PFSK-1 (cell line): ENCODE measurements around the gene NDFIP1.

ENCODE experiments used
- FOXP2 ChIP-seq: optimal IDR thresholded peaks from 2 replicates; pipeline ENCODE3; 2011; ENCODE audit warnings: borderline replicate concordance, control low read depth, inconsistent platforms; ENCODE audit not compliant: insufficient read depth; ENCODE audit errors: extremely low read length, extremely low read depth
- POLR2AphosphoS5 ChIP-seq: IDR thresholded peaks from 2 replicates; pipeline ENCODE4 v1.6.1; 2012; ENCODE audit warnings: low read depth, mild to moderate bottlenecking, control low read depth, low read length, moderate library complexity
- SIN3A ChIP-seq: IDR thresholded peaks from 2 replicates; pipeline ENCODE4 v1.6.1; 2012; ENCODE audit warnings: mild to moderate bottlenecking, low read length, moderate library complexity, borderline replicate concordance; ENCODE audit not compliant: insufficient read depth
- TAF1 ChIP-seq: IDR thresholded peaks from 2 replicates; pipeline ENCODE4 v1.6.1; 2012; ENCODE audit warnings: low read length, control low read depth, borderline replicate concordance; ENCODE audit not compliant: insufficient read depth
- TF ChIP-seq, protein P1 (sequence below), 2 experiments: IDR thresholded peaks; 2 replicates each; pipeline versions ENCODE4 v1.6.1 to v1.8.0; 2011 to 2012; ENCODE audit warnings: low read depth in 2 of 2, low read length in 2 of 2, control low read depth in 1 of 2, inconsistent platforms in 1 of 2, mild to moderate bottlenecking in 1 of 2, moderate library complexity in 1 of 2; ENCODE audit not compliant: insufficient read depth in 1 of 2

The NDFIP1 gene

DNA sequence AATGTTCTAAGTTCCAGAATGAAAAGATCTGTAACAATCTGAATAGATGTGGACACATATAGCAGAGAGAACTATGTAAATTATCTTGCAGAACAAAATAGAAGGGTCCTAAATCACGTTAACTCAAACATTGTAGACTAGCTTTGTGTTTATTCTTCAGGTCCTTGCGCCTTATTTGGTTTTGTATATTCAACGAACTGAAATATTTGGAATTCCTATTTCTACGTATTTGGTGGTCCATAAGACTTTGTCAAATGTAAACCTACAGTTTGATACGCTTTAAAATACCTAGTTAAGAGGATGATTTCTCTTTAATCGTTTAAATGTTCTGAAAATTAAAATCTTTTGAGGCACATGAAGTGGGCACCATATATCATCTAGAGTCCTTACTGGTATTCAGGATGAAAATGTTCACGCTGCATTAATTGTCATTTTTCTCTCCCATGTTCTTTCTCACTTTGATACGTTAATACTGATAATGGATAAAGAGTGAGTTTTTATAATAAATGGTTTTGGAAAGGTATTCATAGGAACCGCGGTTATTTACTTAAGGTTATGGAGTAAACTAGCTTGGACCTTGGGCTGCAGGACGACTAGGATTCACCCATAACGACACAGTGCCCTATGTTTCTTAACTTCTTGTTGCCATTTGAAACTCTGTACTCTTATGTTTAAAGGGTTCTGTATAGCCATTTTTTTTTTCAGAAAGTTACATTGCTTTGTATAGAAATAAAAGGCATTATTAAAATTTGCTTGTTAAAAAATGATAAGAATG is 45.3 kb downstream of the NDFIP1 start:
- TF ChIP-seq FOXP2 = no peak
- no peak for TF ChIP-seq TAF1
- TF ChIP-seq SIN3A = no peak
- TF ChIP-seq, protein P1, sequence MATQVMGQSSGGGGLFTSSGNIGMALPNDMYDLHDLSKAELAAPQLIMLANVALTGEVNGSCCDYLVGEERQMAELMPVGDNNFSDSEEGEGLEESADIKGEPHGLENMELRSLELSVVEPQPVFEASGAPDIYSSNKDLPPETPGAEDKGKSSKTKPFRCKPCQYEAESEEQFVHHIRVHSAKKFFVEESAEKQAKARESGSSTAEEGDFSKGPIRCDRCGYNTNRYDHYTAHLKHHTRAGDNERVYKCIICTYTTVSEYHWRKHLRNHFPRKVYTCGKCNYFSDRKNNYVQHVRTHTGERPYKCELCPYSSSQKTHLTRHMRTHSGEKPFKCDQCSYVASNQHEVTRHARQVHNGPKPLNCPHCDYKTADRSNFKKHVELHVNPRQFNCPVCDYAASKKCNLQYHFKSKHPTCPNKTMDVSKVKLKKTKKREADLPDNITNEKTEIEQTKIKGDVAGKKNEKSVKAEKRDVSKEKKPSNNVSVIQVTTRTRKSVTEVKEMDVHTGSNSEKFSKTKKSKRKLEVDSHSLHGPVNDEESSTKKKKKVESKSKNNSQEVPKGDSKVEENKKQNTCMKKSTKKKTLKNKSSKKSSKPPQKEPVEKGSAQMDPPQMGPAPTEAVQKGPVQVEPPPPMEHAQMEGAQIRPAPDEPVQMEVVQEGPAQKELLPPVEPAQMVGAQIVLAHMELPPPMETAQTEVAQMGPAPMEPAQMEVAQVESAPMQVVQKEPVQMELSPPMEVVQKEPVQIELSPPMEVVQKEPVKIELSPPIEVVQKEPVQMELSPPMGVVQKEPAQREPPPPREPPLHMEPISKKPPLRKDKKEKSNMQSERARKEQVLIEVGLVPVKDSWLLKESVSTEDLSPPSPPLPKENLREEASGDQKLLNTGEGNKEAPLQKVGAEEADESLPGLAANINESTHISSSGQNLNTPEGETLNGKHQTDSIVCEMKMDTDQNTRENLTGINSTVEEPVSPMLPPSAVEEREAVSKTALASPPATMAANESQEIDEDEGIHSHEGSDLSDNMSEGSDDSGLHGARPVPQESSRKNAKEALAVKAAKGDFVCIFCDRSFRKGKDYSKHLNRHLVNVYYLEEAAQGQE (IDR thresholded peaks at IDR 0.05; ENCODE audit: insufficient read depth in 1 of 2, low read depth in 2 of 2, low read length in 2 of 2) = no peak
- TF ChIP-seq POLR2AphosphoS5 = no peak

DNA sequence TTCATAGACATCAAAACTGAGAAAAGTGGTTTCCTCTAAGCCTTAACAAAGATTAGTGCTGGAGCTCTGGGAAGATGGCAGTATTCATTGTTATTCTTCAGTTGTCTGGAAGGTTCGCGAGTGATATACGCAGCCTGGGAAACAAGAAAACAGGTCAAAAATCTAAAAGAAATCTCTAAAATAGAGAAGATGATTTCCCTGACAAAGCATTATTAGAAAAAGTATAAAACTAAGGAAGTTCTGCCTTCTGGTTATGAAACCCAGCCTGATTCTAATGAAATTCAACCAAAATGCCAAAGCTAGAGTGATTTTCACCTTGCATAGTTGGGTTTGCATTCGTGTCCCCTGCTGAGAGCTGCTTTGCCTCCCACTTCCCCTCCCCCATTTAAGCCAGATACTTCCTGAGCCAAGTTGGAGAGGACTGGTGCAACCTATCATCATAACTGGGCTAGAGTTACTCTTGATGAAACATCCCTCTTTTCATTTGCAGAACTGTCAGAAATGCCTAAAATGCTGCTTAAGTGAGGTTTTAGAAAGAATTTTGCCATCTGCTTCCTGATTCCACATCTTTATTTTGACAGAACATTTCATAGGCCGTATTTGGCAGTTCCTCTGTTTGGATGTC is 48.4 kb downstream of the NDFIP1 start:
- TF ChIP-seq, protein P1 (IDR thresholded peaks at IDR 0.05; ENCODE audit: insufficient read depth in 1 of 2, low read depth in 2 of 2, low read length in 2 of 2) = no peak
- no peak for TF ChIP-seq POLR2AphosphoS5
- TF ChIP-seq TAF1 = no peak
- no peak for TF ChIP-seq SIN3A
- TF ChIP-seq FOXP2 = no peak

DNA sequence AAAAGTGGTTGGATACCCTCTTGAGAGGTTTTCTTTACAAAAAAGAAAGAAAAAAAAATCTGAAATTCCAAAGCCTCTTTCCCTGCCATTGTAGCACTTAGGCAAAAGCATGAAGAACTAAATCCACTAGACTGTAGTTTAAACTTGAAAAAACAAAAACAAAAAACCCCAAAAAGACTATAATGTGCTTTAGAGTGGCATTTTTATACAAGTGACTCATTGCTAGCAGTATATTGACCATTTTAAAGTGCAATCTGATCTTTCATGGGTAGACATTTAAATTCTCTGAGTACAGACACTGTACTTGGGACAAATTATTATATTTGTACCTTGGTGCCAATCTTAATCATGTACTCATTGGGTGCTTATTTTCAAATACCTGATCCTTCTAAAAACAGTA is 50.8 kb downstream of the NDFIP1 start:
- TF ChIP-seq SIN3A = no peak
- no peak for TF ChIP-seq FOXP2
- no peak for TF ChIP-seq POLR2AphosphoS5
- TF ChIP-seq, protein P1 (IDR thresholded peaks at IDR 0.05; ENCODE audit: insufficient read depth in 1 of 2, low read depth in 2 of 2, low read length in 2 of 2) = no peak
- TF ChIP-seq TAF1 = no peak

DNA sequence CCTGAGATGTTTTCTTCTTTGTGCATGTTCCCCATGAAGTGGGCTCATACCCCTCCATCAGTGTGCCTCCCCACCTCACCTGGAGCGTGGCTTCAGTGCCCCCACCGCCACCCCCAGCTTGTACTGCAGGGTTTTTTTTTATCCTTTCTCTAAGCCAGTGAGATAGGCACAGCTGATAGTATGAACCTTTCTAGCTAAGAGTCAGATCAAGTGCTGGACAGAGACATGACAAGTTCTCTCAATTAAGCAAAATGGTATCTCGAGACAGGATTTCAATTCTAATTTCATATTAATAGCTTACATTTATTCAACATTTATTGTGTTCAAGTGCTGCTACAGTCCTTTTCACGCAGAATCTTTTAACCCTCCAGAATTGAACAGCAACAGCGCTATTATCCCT is 55.7 kb downstream of the NDFIP1 start:
- no peak for TF ChIP-seq FOXP2
- TF ChIP-seq, protein P1 (IDR thresholded peaks at IDR 0.05; ENCODE audit: insufficient read depth in 1 of 2, low read depth in 2 of 2, low read length in 2 of 2) = peak; percentile 25 to 73; a peak in 2 of 4 replicates
